Measurements from ENCODE around the gene SUV39H2. TPM values are rescaled to one million over a fixed set of nuclear protein-coding genes. Genes with fewer than 3 reads are reported as not detected.
A peak's percentile ranks its signal among the peaks of the same experiment; 100 is the strongest.
"Not testable (repeated sequence)": the region's sequence is repeated elsewhere in the genome, so short reads cannot be mapped to it uniquely, and the experiment has no call there.

The SUV39H2 gene
- total RNA-seq, 1 experiment from 2014 or later = 72.7 TPM

DNA sequence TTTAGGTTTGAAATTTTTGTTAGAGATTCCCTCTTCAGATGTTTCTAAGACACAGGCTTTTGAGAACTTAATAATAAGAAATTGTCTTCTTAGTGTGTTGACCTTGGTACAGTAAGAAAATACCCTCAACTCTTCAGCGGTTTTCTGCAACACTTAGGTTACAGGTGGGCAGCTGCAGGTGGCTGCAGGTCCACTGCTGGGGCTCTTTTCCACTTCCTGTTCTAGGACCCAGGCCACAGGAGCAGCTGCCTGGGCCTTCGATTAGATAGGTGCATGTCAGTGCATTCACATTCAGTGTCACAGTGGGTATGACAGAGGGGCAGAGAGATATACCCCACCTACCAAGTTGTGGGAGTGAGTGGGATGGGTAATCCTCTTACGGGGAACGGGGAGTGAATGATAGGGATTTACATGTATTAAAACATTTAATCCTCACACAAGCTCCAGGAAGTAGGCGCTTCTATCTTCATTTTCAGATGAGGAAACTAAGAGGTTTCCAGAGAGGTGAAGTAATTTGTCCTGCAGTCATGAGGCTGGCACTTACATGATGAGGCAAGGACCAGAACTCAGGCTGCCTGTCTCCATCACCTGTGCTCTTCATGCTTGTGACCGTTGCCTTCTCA, 20.2 kb upstream of the SUV39H2 start:
- Histone ChIP-seq H3K9me3 (replicated peaks) (no peaks in the 10 kb centered on the region), H3K4me3 (no peak overlapping the region), H3K27me3 (no peaks in the 10 kb centered on the region), H3K4me1 (no peaks in the 10 kb centered on the region), H3K27ac (no peak overlapping the region), H3K36me3 (peaks cover 12% of the 10 kb centered on the region)
- no peak for DNase-seq

DNA sequence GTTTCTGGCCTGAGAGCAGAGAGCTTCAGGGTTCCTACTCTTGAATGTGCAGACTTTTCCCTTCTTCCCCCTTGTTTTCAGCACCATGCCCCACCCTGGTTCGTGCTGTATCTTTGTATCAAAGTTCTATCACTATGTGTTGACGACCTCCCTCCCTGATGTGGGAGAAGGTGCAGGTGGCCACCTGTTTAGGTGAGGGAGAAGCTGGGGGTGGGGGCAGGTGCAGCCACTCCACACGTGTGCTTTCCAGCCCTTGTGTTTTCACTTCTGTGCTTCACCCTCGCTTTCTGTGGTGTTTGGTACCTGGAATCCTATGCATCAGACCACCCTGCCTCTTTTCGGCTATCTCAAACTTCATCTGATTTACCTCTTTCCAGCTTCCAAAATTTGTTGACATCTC, 19.6 kb upstream of the SUV39H2 start:
- Histone ChIP-seq H3K4me1 (no peaks in the 10 kb centered on the region), H3K9me3 (replicated peaks) (no peaks in the 10 kb centered on the region), H3K27me3 (no peaks in the 10 kb centered on the region), H3K36me3 (peaks cover 12% of the 10 kb centered on the region; the same call in 1 of the 2 replicates), H3K4me3 (no peak overlapping the region), H3K27ac (no peak overlapping the region)
- no peak for DNase-seq

DNA sequence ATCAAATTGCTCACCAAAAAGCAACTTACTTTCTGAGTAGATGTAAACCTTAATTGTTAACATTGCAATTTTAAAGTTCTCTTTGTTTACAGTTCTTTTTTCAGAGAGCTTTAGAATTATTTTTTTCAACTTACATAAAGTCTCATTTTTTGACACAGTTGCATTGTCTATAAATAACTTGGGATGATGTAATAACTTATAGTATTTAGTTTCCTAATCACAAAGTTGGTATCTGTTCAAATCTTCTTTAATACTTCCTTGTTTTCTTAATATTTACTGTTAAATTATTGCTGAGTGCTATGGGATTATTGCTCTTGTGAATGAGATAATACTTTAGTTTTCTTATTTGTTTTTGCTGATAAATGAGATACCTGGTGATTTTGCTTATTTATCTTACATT, 18.9 kb upstream of the SUV39H2 start:
- no peaks in the 10 kb centered on the region for H3K4me1 ChIP-seq
- H3K9me3 ChIP-seq (replicated peaks) = no peaks in the 10 kb centered on the region
- H3K27me3 ChIP-seq = no peaks in the 10 kb centered on the region
- DNase-seq = no peak
- H3K36me3 ChIP-seq = peaks cover 13% of the 10 kb centered on the region
- no peak overlapping the region for H3K27ac ChIP-seq
- no peak overlapping the region for H3K4me3 ChIP-seq

GRCh38 chr10:14860791-14861190, 17.9 kb upstream of the SUV39H2 start:
- no peaks in the 10 kb centered on the region for H3K4me1 ChIP-seq
- no peaks in the 10 kb centered on the region for H3K9me3 ChIP-seq (replicated peaks)
- no peak for DNase-seq
- no peak overlapping the region for H3K27ac ChIP-seq
- no peaks in the 10 kb centered on the region for H3K27me3 ChIP-seq
- H3K36me3 ChIP-seq = peaks cover 10% of the 10 kb centered on the region
- no peak overlapping the region for H3K4me3 ChIP-seq

DNA sequence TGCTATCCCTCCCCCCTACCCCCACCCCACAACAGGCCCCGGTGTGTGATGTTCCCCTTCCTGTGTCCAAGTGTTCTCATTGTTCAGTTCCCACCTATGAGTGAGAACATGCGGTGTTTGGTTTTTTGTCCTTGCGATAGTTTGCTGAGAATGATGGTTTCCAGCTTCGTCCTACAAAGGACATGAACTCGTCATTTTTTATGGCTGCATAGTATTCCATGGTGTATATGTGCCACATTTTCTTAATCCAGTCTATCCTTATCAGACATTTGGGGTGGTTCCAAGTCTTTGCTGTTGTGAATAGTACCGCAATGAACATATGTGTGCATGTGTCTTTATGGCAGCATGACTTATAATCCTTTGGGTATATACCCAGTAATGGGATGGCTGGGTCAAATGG, 14.2 kb upstream of the SUV39H2 start:
- not testable (repeated sequence) for H3K4me1 ChIP-seq; H3K27ac ChIP-seq; DNase-seq; H3K9me3 ChIP-seq (replicated peaks); H3K4me3 ChIP-seq; H3K27me3 ChIP-seq
- peaks cover 14% of the 10 kb centered on the region for H3K36me3 ChIP-seq

GRCh38 chr10:14864871-14865270, 13.8 kb upstream of the SUV39H2 start:
- not testable (repeated sequence) for H3K27ac ChIP-seq; DNase-seq; H3K9me3 ChIP-seq (replicated peaks); H3K4me1 ChIP-seq; H3K27me3 ChIP-seq; H3K4me3 ChIP-seq
- H3K36me3 ChIP-seq = peaks cover 17% of the 10 kb centered on the region

DNA sequence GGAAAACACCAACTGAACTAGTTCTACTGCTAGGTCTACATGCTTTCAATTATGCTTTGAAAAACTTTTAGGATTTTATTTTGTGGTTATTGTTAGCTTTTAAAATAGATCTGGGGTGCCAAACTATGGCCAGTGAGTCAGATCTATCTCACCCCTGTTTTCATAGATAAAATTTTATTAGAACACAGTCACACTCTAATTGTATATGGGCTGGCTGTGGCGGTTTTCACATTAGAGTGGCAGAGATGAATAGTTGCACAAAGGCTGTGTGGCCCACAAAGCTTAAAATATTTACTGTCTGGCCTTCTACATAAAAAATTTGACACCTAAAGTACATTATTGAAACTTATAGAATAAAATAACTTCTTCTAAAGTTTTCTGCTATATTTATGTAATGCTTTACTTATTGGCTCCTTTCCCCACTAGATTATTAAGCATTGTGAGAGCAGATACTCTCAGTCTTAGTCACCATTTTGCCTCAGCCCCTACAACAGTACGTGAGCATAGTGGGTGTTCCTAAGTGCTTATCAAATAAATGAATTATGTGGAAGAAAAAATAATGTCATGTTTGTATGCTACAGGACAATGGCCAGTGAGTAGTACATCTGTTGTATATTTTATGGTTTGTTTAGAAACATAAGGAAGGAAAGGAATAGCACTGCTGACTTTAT, 5.4 kb upstream of the SUV39H2 start:
- H3K36me3 ChIP-seq = peaks cover 24% of the 10 kb centered on the region

GRCh38 chr10:14875941-14876340, 2.7 kb upstream of the SUV39H2 start:
- no peak overlapping the region for H3K27ac ChIP-seq
- no peaks in the 10 kb centered on the region for H3K4me1 ChIP-seq
- peaks cover 8% of the 10 kb centered on the region for H3K36me3 ChIP-seq
- DNase-seq = no peak
- H3K4me3 ChIP-seq = no peak overlapping the region
- no peaks in the 10 kb centered on the region for H3K9me3 ChIP-seq (replicated peaks)
- H3K27me3 ChIP-seq = no peaks in the 10 kb centered on the region

More for the DNA sequence above, 5.4 kb upstream of the SUV39H2 start:
- no peak overlapping the region for H3K27ac ChIP-seq
- H3K4me1 ChIP-seq = no peaks in the 10 kb centered on the region
- H3K4me3 ChIP-seq = no peak overlapping the region
- H3K27me3 ChIP-seq = no peaks in the 10 kb centered on the region
- no peak for DNase-seq
- H3K9me3 ChIP-seq (replicated peaks) = no peaks in the 10 kb centered on the region

DNA sequence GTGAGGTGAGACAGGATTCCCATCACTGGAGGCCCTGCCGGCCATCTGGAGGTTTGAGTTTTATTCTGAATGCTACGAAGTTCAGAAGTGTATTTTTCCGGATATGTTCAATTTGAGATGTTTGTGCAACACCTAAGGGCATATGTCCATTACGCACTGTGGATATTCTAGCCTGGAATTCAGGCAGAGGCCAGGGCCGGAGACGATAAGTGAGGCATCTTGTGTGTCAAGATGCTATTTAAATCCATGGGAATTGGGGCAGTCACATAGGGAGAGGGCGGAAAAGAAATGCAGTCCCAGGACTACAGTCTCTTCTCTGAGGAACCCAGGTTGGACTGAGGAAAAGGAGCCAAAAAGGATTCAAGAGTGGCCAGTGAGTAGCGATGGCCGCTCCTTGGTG, 1.9 kb upstream of the SUV39H2 start:
- H3K27ac ChIP-seq = no peak overlapping the region
- no peaks in the 10 kb centered on the region for H3K9me3 ChIP-seq (replicated peaks)
- DNase-seq = no peak
- H3K4me1 ChIP-seq = no peaks in the 10 kb centered on the region
- no peak overlapping the region for H3K4me3 ChIP-seq
- no peaks in the 10 kb centered on the region for H3K27me3 ChIP-seq
- peaks cover 7% of the 10 kb centered on the region for H3K36me3 ChIP-seq

DNA sequence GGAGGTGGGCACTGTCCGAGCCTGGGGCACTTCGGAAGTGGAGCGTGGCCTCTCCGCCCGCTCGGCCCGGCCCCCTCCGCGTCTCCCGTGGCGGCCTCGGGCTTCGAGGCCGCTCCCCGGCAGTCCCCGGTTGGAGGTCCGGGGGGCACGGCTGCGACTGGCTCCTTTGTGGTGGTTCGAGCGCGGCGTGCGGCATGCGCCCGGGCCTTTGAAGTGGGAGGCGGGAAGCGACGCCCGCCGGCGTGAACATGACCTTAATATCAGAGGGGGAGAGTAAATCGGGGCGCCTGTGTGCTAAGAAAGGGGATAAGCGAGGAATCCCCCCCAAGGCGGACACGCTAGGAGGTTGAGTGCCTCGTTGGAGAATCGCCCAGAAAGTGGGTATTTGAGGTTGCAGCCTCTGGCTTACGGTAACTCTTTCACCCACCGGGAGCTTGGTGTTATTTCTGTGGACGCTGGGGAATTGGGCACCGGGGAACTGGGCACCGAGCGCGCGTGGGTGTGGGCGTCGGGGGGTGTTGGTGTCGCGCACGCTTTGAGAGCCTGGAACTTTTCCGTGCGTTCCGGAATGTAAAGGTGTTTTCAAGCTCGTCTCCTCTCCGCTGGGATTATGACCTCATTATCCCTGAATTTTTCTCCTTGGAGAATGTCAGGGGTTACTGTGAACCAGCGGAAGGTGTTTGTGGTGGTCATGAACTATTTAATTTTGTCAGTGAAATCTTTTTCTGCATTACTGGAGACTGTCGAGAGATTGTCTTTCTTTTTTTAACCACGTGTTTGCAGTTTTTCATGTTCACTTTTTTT, 660 bp downstream of the SUV39H2 start:
- Histone ChIP-seq H3K9me3 (replicated peaks) (no peaks in the 10 kb centered on the region), H3K27ac (peak overlapping the region; percentile 89), H3K36me3 (peaks cover 9% of the 10 kb centered on the region), H3K4me3 (peak overlapping the region; percentile 90), H3K27me3 (no peaks in the 10 kb centered on the region), H3K4me1 (no peaks in the 10 kb centered on the region)
- DNase-seq = peak; percentile 27 to 40

GRCh38 chr10:14879928-14880193, 1.2 kb downstream of the SUV39H2 start:
- Histone ChIP-seq H3K4me3 (peak overlapping the region; percentile 90), H3K27me3 (no peaks in the 10 kb centered on the region), H3K4me1 (no peaks in the 10 kb centered on the region), H3K27ac (peak overlapping the region; percentile 89; the same call in 1 of the 2 replicates), H3K9me3 (replicated peaks) (no peaks in the 10 kb centered on the region), H3K36me3 (peaks cover 14% of the 10 kb centered on the region)
- DNase-seq = peak in 1 of 2 experiments; percentile 18

DNA sequence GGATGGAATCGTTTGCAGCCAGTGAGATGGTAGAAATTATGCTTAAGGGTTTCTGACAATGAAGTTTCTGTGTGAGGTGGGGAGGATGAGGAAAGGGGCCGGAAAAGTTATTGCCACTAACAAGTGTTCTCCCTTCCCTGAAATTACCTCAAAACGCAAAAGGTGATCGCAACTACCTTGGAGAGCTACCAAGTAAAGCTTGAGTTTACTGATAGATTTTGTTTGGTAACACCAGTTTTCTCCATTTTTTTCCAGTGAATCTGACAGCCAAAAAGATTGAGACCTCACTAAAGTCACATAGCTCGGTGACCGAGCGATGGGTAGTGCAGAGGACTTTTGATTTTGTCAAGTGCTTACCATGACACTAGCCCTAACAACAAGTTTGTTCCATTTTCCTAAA, 1.6 kb downstream of the SUV39H2 start:
- no peaks in the 10 kb centered on the region for H3K27me3 ChIP-seq
- no peaks in the 10 kb centered on the region for H3K9me3 ChIP-seq (replicated peaks)
- peaks cover 14% of the 10 kb centered on the region for H3K36me3 ChIP-seq
- no peak for DNase-seq
- H3K27ac ChIP-seq = no peak overlapping the region
- no peaks in the 10 kb centered on the region for H3K4me1 ChIP-seq
- H3K4me3 ChIP-seq = peak overlapping the region; percentile 90

DNA sequence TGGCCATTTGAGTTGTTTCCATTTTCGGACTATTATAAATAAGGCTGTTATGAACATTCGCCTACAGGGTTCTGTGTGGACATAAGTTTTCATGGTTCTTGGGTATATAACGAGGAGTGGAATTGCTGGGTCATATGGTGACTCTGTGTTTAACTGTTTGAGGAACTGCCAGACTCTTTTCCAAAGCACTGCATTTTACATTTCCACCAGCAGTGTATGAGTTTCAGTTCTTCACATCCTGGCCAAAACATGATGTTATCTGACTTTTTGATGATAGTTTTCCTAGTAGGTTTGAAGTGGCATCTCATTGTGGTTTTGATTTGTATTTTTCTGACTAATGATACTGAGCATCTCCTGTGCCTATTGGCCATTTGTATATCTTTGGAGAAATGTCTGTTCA, 5.4 kb downstream of the SUV39H2 start:
- Histone ChIP-seq H3K27me3 (no peaks in the 10 kb centered on the region), H3K36me3 (peaks cover 30% of the 10 kb centered on the region), H3K4me3 (no peak overlapping the region), H3K4me1 (no peaks in the 10 kb centered on the region), H3K27ac (no peak overlapping the region), H3K9me3 (replicated peaks) (no peaks in the 10 kb centered on the region)
- no peak for DNase-seq

- no peak overlapping the region for H3K27ac ChIP-seq
- H3K9me3 ChIP-seq (replicated peaks) = no peaks in the 10 kb centered on the region
- no peak overlapping the region for H3K4me3 ChIP-seq
- H3K27me3 ChIP-seq = no peaks in the 10 kb centered on the region
- no peak for DNase-seq
- no peaks in the 10 kb centered on the region for H3K4me1 ChIP-seq
- peaks cover 33% of the 10 kb centered on the region; the same call in 1 of the 2 replicates for H3K36me3 ChIP-seq
Observed at GRCh38 chr10:14889318-14889717, 10.7 kb downstream of the SUV39H2 start.

DNA sequence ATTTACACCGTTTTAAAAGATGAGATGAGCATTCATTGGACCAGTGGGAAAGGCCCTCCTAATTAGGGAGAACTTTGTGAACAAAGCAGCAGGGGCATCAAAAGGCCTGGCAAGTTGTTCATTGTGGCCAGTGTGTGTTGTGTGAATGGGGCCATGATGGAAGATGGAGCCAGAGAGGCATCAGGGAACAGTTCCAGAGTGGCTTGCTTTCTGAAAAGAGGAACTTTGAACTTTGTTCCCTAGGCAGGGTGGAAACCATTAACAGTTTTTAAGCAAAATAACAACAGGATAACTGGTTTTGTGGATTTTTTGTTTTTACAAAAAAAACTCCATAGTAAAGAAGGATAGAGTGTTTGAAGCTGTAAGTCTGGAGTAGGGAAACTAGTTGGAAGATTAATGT, 12.5 kb downstream of the SUV39H2 start:
- DNase-seq = no peak
- Histone ChIP-seq H3K36me3 (peaks cover 22% of the 10 kb centered on the region; the same call in 1 of the 2 replicates), H3K9me3 (replicated peaks) (no peaks in the 10 kb centered on the region), H3K27ac (no peak overlapping the region), H3K27me3 (no peaks in the 10 kb centered on the region), H3K4me1 (no peaks in the 10 kb centered on the region), H3K4me3 (no peak overlapping the region)
